Adrenal gland (tissue), 5 donors: ENCODE results near the gene TMEM88.

Experiments used
- POLR2A ChIP-seq, 2 donors: fragments of 450-650 bp; IDR thresholded peaks; one replicate each; pipeline ENCODE4 v1.6.1; 2017; ENCODE audit warnings: antibody characterized with exemption in 2 of 2, mild to moderate bottlenecking in 2 of 2, moderate library complexity in 1 of 2
- TF ChIP-seq, protein P1 (sequence below), 6 experiments: fragments of 450-650 bp in 4 of 6; fragments of 200-600 bp in 2 of 6; sonication (generic) in 1 of 6; IDR thresholded peaks; 1 replicate in 5 of 6; 2 replicates in 1 of 6; pipeline versions ENCODE4 v1.5.1 to v1.8.0; 2016 to 2021; ENCODE audit warnings: antibody characterized with exemption in 6 of 6, mild to moderate bottlenecking in 2 of 6, moderate library complexity in 1 of 6
- donor health status: DM: no; HTN: no; CAD: no.

DNA sequence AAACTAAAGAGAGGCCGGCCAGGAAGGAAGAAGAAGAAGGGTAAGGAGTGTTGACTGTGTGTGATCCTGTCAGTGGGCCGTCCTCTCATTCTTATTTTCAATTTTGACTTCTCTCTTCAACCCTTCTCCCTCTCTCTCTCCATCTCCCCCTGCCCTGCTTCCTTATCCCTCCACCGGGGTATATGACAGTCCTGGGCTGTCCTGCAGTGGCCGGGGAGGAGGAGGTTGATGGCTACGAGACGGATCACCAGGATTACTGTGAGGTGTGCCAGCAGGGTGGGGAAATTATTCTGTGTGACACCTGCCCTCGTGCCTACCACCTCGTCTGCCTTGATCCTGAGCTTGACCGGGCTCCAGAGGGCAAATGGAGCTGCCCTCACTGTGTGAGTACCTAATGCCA, 39.4 kb downstream of the TMEM88 start:
- TF ChIP-seq, protein P1, sequence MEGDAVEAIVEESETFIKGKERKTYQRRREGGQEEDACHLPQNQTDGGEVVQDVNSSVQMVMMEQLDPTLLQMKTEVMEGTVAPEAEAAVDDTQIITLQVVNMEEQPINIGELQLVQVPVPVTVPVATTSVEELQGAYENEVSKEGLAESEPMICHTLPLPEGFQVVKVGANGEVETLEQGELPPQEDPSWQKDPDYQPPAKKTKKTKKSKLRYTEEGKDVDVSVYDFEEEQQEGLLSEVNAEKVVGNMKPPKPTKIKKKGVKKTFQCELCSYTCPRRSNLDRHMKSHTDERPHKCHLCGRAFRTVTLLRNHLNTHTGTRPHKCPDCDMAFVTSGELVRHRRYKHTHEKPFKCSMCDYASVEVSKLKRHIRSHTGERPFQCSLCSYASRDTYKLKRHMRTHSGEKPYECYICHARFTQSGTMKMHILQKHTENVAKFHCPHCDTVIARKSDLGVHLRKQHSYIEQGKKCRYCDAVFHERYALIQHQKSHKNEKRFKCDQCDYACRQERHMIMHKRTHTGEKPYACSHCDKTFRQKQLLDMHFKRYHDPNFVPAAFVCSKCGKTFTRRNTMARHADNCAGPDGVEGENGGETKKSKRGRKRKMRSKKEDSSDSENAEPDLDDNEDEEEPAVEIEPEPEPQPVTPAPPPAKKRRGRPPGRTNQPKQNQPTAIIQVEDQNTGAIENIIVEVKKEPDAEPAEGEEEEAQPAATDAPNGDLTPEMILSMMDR (IDR thresholded peaks at IDR 0.05): no peak
- TF ChIP-seq POLR2A (IDR thresholded peaks at IDR 0.05): no peak
